HL-60 (cell line): ENCODE results near the gene NUTM1.
A peak's percentile ranks its signal among the peaks of the same experiment; 100 is the strongest.

Source experiments
- DNase-seq, 2 experiments: peaks; one replicate each; pipeline ENCODE4 v3.0.0-alpha.2; 2010 to 2020; ENCODE audit warnings: low read depth in 1 of 2, low spot score in 1 of 2
- H3K27ac ChIP-seq: fragments of 250-450 bp; sonication (Bioruptor Pico); replicated peaks from 2 replicates; pipeline ENCODE4 v1.5.1; 2020; ENCODE audit warnings: mild to moderate bottlenecking, moderate library complexity
- H3K27me3 ChIP-seq: fragments of 250-450 bp; sonication (Bioruptor Pico); 2 replicates; pipeline ENCODE4 v1.5.1; 2021; ENCODE audit warnings: mild to moderate bottlenecking, moderate library complexity; ENCODE audit not compliant: insufficient read depth, poor library complexity, severe bottlenecking
- H3K4me3 ChIP-seq: replicated peaks from 2 replicates; pipeline ENCODE4 v1.5.1; 2011; ENCODE audit warnings: mild to moderate bottlenecking, control low read depth, low read length; ENCODE audit not compliant: insufficient read depth
- GABPA ChIP-seq: IDR thresholded peaks from 2 replicates; pipeline ENCODE4 v1.6.1; 2012; ENCODE audit warnings: low read depth
- POLR2AphosphoS5 ChIP-seq: IDR thresholded peaks from 2 replicates; pipeline ENCODE4 v1.6.1; 2012; ENCODE audit warnings: low read depth
- SPI1 ChIP-seq: IDR thresholded peaks from 2 replicates; pipeline ENCODE4 v1.6.1; 2012; ENCODE audit warnings: low read depth, mild to moderate bottlenecking, borderline replicate concordance
- TF ChIP-seq, protein P1 (sequence below): IDR thresholded peaks from one replicate; pipeline ENCODE4 v1.5.1; 2011; ENCODE audit warnings: low read length, control low read depth, inconsistent platforms; ENCODE audit not compliant: insufficient read depth
- TF ChIP-seq, protein P2 (sequence below): IDR thresholded peaks from 2 replicates; pipeline ENCODE4 v1.6.1; 2012; ENCODE audit warnings: low read depth; ENCODE audit not compliant: insufficient replicate concordance

Gene NUTM1

DNA sequence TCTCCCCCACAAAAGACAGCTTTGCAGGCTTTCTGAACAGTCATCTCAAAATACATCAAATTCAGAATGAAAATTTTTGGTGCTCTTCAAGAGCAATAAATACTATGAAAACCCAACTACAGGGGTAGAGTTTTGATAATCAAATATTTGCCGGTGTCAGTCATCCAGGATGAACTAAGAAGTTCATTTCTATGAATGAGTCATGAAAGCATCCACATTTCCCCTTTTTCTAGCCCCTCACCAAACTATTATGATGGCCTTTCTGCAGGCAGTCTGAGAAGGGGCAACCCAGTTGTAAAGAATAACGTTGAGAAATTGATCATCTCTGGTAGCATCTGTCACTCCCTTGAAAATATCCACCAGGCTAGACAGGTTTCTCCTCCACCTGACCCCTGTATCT is 27.0 kb downstream of the NUTM1 start:
- no peak for DNase-seq
- H3K27me3 ChIP-seq = no peaks in the 10 kb centered on the region
- H3K27ac ChIP-seq = no peak overlapping the region
- TF ChIP-seq SPI1 = no peak
- TF ChIP-seq, protein P1, sequence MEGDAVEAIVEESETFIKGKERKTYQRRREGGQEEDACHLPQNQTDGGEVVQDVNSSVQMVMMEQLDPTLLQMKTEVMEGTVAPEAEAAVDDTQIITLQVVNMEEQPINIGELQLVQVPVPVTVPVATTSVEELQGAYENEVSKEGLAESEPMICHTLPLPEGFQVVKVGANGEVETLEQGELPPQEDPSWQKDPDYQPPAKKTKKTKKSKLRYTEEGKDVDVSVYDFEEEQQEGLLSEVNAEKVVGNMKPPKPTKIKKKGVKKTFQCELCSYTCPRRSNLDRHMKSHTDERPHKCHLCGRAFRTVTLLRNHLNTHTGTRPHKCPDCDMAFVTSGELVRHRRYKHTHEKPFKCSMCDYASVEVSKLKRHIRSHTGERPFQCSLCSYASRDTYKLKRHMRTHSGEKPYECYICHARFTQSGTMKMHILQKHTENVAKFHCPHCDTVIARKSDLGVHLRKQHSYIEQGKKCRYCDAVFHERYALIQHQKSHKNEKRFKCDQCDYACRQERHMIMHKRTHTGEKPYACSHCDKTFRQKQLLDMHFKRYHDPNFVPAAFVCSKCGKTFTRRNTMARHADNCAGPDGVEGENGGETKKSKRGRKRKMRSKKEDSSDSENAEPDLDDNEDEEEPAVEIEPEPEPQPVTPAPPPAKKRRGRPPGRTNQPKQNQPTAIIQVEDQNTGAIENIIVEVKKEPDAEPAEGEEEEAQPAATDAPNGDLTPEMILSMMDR = no peak
- TF ChIP-seq GABPA = no peak
- TF ChIP-seq, protein P2, sequence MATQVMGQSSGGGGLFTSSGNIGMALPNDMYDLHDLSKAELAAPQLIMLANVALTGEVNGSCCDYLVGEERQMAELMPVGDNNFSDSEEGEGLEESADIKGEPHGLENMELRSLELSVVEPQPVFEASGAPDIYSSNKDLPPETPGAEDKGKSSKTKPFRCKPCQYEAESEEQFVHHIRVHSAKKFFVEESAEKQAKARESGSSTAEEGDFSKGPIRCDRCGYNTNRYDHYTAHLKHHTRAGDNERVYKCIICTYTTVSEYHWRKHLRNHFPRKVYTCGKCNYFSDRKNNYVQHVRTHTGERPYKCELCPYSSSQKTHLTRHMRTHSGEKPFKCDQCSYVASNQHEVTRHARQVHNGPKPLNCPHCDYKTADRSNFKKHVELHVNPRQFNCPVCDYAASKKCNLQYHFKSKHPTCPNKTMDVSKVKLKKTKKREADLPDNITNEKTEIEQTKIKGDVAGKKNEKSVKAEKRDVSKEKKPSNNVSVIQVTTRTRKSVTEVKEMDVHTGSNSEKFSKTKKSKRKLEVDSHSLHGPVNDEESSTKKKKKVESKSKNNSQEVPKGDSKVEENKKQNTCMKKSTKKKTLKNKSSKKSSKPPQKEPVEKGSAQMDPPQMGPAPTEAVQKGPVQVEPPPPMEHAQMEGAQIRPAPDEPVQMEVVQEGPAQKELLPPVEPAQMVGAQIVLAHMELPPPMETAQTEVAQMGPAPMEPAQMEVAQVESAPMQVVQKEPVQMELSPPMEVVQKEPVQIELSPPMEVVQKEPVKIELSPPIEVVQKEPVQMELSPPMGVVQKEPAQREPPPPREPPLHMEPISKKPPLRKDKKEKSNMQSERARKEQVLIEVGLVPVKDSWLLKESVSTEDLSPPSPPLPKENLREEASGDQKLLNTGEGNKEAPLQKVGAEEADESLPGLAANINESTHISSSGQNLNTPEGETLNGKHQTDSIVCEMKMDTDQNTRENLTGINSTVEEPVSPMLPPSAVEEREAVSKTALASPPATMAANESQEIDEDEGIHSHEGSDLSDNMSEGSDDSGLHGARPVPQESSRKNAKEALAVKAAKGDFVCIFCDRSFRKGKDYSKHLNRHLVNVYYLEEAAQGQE = no peak
- TF ChIP-seq POLR2AphosphoS5 = no peak
- no peak overlapping the region for H3K4me3 ChIP-seq

DNA sequence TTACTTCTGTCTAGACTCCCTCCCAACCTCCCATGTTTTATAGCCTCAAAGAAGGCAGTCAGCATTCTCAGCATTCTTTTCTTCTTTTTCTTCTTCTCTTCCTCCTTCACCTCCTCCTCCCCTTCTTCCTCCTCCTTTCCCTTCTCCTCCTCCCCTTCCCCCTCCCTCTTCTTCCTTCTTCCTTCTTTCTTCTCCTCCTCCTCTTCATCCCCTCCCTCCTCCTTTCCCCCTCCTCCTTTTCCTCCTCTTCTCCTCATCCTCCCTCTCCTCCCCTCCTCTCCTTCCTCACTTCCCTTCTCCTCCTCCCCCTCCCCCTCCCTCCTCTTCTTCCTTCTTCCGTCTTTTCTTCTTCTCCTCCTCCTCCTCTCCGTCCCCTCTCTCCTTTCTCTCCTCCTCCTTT is 27.5 kb downstream of the NUTM1 start:
- Histone ChIP-seq H3K27me3 (no peaks in the 10 kb centered on the region), H3K4me3 (no peak overlapping the region), H3K27ac (no peak overlapping the region)
- TF ChIP-seq GABPA (no peak), POLR2AphosphoS5 (no peak), SPI1 (no peak)
- TF ChIP-seq, protein P2 = no peak
- TF ChIP-seq, protein P1 = no peak
- peak in 1 of 2 experiments; percentile 8 for DNase-seq

DNA sequence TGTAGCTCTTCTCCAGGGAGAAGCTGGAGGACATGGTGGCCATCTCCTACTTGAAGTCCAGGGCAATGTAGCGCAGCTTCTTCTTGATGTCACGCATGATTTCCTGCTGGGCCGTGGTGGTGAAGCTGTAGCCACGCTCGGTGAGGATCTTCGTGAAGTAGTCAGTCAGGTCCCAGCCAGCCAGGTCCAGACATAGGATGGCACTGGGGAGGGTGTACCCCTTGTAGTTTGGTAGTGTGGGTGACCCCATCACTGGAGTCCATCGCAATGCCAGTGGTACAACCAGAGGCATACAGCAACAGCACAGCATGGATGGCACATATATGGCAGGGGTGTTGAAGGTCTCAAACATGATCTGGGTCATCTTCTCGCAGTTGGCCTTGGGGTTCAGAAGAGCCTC is 30.8 kb downstream of the NUTM1 start:
- no peak overlapping the region for H3K4me3 ChIP-seq
- TF ChIP-seq, protein P2 = no peak
- TF ChIP-seq GABPA (no peak), POLR2AphosphoS5 (no peak), SPI1 (no peak)
- TF ChIP-seq, protein P1 = no peak
- no peak for DNase-seq
- H3K27ac ChIP-seq = no peak overlapping the region
- no peaks in the 10 kb centered on the region for H3K27me3 ChIP-seq
